GM12865 (cell line): ENCODE measurements around the gene VASH1.

Experiments
- DNase-seq: peaks from one replicate; pipeline ENCODE4 v3.0.0; 2010; ENCODE audit warnings: low read depth
- H3K4me3 ChIP-seq: 2 replicates; pipeline ENCODE4 v1.5.1; 2011; ENCODE audit warnings: mild to moderate bottlenecking, low read depth, low read length, control low read depth
- CTCF ChIP-seq: IDR thresholded peaks from 2 replicates; pipeline ENCODE4 v1.5.1; 2011; ENCODE audit warnings: low read length, control low read depth, low read depth, inconsistent platforms; ENCODE audit not compliant: insufficient read depth; ENCODE audit errors: missing control alignments

Gene VASH1

DNA sequence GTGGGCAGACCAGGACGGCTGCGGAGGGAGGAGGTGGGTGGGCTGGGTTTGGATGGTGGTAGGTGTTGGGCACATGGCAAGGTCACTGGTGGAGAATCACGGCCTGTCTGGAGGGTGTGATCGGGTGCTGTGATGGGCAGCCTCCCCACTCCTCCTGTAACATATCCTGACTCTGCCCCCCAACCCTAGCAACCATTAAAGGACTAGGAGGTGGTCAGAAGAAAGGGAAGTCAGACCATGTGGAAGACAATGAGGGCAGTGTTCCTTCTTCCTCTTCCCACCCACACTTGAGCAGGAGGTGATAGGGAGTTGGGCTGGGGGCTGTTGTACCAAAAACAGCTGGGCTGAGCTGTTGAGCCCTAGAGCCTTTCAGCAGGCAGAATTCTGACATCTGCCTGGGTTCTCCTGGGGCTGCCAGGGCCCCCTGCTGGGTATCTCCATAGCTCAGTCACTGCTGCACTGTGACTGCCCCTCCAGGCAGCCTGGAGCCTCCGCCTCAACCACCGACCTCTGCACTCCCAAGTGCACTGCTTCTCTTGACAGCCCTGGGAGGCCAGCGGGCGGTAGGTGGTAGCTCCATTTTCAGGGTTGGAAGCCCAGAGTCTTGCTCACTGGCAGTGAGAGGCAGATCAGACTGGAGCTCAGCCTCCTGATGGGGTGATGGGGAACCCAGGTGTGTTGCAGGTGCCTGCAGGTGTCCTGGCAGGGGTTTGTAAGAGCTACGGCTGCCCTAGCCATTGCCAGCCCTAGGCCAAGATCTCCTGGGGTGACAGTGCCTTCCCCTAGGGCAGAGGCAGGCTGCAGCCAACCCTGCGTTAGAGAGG lies 15.4 kb downstream of the VASH1 start:
- no peak for DNase-seq
- H3K4me3 ChIP-seq: no peak overlapping the region
- peak; percentile 10 for TF ChIP-seq CTCF

DNA sequence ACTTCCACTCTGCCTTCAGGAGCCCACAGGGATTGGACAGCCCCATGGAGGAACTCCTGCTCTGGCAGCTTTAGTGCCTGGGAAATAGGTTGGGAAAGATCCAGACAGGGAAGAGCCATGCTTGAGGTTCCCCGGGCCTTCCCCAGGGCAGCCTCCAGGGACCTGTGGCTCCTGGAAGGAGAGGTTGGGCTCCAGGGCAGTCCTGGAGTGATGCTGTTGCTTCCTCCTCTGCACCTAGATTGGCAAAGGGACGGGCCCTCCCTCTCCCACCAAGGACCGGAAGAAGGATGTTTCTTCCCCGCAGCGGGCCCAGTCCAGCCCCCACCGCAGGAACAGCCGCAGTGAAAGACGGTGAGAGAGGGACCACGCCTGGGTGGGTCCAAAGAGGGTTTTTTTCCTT lies 16.5 kb downstream of the VASH1 start:
- no peak overlapping the region for H3K4me3 ChIP-seq
- DNase-seq: no peak
- no peak for TF ChIP-seq CTCF

DNA sequence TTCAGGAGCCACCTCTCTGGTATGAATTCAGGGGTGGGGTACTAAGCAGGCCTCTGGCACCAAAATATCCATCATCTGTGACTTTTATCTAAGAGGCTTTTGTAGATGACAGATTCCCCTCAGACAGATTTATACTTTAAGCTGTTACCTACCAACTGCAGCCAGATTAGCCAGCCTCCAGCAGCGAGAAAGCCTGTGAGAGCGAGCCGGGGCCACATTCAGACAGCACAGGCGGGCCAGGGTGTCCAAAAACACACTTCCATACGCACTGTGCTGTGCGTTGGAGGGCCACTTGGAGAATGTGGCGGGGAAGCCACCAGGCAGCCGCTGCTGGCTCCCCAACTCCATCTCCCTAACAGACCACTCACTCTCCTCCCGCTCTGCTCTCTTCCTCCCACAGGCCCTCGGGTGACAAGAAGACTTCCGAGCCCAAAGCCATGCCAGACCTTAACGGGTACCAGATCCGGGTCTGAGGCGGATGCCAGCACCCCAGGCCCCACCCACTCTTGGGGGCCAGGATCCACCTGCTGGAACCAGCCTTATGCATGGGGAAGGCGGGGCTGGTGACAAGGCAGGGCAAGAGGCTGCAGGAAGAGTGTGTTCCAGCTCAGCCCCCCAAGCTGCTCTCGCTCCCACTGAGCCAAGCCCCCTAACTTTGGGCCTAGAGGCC lies 17.4 kb downstream of the VASH1 start:
- TF ChIP-seq CTCF: no peak
- DNase-seq: no peak
- H3K4me3 ChIP-seq: no peak overlapping the region

DNA sequence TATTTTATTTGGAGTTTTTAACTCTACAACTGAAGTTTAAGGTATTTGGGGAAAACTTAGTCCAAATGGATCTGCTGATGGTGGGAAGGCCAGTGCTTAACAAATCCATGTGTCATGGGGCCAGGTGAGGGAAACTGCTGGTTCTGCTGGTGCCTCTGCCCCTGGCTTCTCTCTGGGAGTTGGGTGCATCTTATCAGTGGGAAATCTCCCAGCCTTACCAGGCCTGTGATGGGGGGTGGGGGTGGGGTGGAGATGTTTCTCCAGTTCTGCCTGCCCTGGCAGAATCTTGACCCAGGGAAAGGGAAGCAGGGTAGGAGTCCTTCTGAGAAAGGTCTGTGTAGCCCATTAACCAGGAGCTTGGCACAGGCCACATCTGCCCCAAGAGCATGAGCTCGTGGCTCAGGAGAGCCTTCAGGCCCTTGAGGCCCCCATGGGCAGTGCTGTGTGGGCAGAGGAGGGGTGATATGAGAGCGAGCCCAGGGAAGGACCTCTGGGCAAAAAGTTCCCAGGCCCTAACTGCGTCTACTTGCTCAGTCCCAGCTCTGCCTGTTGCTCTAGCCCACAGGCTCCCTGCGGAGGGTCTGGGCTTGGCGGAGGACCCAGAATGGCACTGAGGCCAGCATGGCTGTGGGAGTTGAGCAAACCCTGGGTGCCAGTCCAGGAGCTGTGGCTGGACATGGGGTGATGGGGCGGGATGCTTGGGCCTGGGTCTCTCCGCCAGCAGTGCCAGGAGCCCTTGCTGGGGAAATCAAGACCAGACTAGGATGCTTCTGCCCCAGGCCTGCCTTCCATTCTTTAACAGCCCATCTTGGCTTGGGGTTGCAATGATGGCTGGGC lies 18.2 kb downstream of the VASH1 start:
- TF ChIP-seq CTCF: no peak
- no peak overlapping the region for H3K4me3 ChIP-seq
- DNase-seq: no peak

DNA sequence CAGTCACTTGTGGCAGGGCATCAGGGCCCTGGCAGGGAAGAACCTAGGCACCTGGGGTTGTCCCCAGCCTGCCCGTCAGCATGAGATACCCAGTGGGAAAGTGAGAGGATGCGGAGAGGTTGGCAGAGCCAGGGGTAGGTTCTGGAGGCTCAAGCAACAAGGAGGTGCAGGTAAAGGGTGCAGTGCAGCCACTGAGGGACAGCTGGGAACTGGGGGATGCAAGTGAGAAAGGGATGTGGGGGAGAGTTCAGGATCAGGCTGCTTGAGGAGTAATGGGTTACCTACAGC lies 18.7 kb downstream of the VASH1 start:
- no peak overlapping the region for H3K4me3 ChIP-seq
- no peak for TF ChIP-seq CTCF
- DNase-seq: no peak

- no peak for TF ChIP-seq CTCF
- no peak for DNase-seq
Measured at GRCh38 chr14:76780360-76780759, 19.1 kb downstream of the VASH1 start.

More at GRCh38 chr14:76780360-76780759, 19.1 kb downstream of the VASH1 start:
- no peak overlapping the region for H3K4me3 ChIP-seq
